ENCODE results near the gene EPO. TPM values are rescaled to one million over a fixed set of nuclear protein-coding genes. Genes with fewer than 3 reads are reported as not detected.

The EPO gene
- total RNA-seq, 2 experiments from 2014 or later: not detected

DNA sequence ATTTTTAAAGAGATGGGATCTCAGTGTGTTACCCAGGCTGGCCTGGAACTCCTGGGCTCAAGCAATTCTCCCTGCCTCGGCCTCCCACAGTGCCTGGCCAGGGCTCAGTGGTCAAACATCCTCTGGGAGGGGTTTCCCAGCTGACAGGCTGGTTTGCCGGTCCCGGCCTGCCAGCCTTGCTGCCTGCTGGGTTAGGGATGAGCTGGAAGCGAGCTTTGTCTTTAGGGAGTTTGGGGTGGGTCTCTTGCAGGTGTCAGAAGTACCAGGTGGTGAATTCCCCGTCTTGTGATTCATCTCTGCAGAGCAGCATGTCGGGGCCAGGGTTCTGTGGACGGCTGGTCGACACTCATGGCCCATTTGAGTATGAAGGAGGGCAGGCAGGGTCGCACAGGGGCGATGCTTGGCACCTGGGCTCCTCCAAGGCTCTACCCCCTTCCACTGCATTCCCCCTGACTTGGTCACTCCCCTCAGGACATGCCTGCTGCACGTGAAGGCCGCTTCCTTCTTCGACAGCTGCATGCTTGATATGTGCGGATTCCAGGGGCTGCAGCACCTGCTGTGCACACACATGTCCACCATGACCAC lies 43.4 kb downstream of the EPO start:
- Mint-ChIP-seq H3K4me1 (ENCODE audit: low read depth) (no peaks in the 10 kb centered on the region), H3K36me3 (ENCODE audit: low read depth) (no peaks in the 10 kb centered on the region), H3K4me3 (no peak overlapping the region), H3K27me3 (no peaks in the 10 kb centered on the region), H3K9me3 (no peaks in the 10 kb centered on the region), H3K27ac (no peak overlapping the region)
- Histone ChIP-seq H3K4me3 (ENCODE audit: low read length) (no peak overlapping the region), H3K27ac (ENCODE audit: low read depth in 1 of 2, low read length in 2 of 2) (no peak overlapping the region), H3K27me3 (ENCODE audit: control insufficient read depth in 1 of 2, insufficient read depth in 2 of 2, low read length in 2 of 2) (no peaks in the 10 kb centered on the region), H3K9me3 (ENCODE audit: control insufficient read depth in 1 of 2, insufficient read depth in 1 of 2, low read length in 2 of 2) (no peaks in the 10 kb centered on the region), H3K36me3 (ENCODE audit: insufficient read depth, low read length) (no peaks in the 10 kb centered on the region), H3K4me1 (ENCODE audit: insufficient read depth, low read length) (no peaks in the 10 kb centered on the region)
- ChIA-PET POLR2A (no interaction called here), CTCF (no interaction called here)
- intact Hi-C loops (cut with DNase I, micrococcal nuclease): no loop called here
- TF ChIP-seq, protein P1, sequence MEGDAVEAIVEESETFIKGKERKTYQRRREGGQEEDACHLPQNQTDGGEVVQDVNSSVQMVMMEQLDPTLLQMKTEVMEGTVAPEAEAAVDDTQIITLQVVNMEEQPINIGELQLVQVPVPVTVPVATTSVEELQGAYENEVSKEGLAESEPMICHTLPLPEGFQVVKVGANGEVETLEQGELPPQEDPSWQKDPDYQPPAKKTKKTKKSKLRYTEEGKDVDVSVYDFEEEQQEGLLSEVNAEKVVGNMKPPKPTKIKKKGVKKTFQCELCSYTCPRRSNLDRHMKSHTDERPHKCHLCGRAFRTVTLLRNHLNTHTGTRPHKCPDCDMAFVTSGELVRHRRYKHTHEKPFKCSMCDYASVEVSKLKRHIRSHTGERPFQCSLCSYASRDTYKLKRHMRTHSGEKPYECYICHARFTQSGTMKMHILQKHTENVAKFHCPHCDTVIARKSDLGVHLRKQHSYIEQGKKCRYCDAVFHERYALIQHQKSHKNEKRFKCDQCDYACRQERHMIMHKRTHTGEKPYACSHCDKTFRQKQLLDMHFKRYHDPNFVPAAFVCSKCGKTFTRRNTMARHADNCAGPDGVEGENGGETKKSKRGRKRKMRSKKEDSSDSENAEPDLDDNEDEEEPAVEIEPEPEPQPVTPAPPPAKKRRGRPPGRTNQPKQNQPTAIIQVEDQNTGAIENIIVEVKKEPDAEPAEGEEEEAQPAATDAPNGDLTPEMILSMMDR (IDR thresholded peaks at IDR 0.05): no peak
- no peak for DNase-seq
- ATAC-seq (ENCODE audit: poor library complexity): no peak

DNA sequence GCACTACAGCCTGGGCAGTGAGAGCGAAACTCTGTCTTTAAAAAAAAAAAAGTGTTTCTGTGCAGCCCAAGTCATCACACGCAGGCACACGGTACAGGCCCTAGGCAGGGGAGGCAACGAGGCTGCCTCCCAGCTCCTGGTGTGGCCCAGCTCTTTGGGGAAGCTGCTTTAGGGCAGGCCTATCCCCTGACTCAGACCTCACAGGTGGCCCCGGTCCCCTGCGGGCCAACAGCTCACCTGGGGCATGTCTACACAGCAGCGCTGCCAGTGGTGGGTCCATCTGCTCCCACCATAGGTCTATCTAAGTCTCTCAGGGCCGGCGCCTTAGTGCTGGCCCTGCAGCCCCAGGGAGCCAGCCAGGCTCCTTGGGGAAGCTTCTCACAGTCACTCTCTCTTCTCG lies 44.6 kb downstream of the EPO start:
- CTCF ChIA-PET: interaction anchor here (0.6 to 0.9 kb wide), 2 partner anchors 48 to 107 kb away, joined by 3 read pairs; no protein-coding TSS in a partner anchor
- TF ChIP-seq, protein P1 (IDR thresholded peaks at IDR 0.05): no peak
- DNase-seq (no peak), ATAC-seq (ENCODE audit: poor library complexity) (no peak)
- no peaks in the 10 kb centered on the region for H3K4me1 Mint-ChIP-seq (ENCODE audit: low read depth)
- Histone ChIP-seq H3K27me3 (ENCODE audit: control insufficient read depth in 1 of 2, insufficient read depth in 2 of 2, low read length in 2 of 2) (no peaks in the 10 kb centered on the region), H3K4me3 (ENCODE audit: low read length) (no peak overlapping the region), H3K36me3 (ENCODE audit: insufficient read depth, low read length) (no peaks in the 10 kb centered on the region), H3K4me1 (ENCODE audit: insufficient read depth, low read length) (no peaks in the 10 kb centered on the region), H3K27ac (ENCODE audit: low read depth in 1 of 2, low read length in 2 of 2) (no peak overlapping the region), H3K9me3 (ENCODE audit: control insufficient read depth in 1 of 2, insufficient read depth in 1 of 2, low read length in 2 of 2) (no peaks in the 10 kb centered on the region)
- H3K27ac Mint-ChIP-seq: no peak overlapping the region
- intact Hi-C loops (cut with DNase I, micrococcal nuclease): no loop called here
- POLR2A ChIA-PET: no interaction called here
- H3K27me3 Mint-ChIP-seq: no peaks in the 10 kb centered on the region
- no peaks in the 10 kb centered on the region for H3K9me3 Mint-ChIP-seq
- no peaks in the 10 kb centered on the region for H3K36me3 Mint-ChIP-seq (ENCODE audit: low read depth)
- H3K4me3 Mint-ChIP-seq: no peak overlapping the region

DNA sequence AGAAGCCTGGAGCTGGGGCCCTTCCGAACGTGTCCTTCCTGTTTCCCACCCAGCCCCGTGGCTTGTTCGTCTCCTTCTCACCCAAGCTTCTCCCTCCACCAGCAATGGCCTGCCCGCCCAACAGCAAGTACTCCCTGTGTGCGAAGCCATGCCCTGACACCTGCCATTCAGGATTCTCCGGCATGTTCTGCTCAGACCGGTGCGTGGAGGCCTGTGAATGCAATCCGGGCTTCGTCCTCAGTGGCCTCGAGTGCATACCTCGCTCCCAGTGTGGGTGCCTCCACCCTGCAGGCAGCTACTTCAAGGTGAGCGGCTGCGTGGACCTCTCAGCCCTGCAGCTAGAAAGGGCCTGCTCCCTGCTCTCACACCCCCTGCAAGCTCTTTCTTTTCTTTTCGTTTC lies 45.0 kb downstream of the EPO start:
- no peaks in the 10 kb centered on the region for H3K36me3 ChIP-seq (ENCODE audit: insufficient read depth, low read length)
- H3K9me3 ChIP-seq (ENCODE audit: control insufficient read depth in 1 of 2, insufficient read depth in 1 of 2, low read length in 2 of 2): no peaks in the 10 kb centered on the region
- H3K4me1 ChIP-seq (ENCODE audit: insufficient read depth, low read length): no peaks in the 10 kb centered on the region
- DNase-seq (no peak), ATAC-seq (ENCODE audit: poor library complexity) (no peak)
- H3K4me1 Mint-ChIP-seq (ENCODE audit: low read depth): no peaks in the 10 kb centered on the region
- H3K27me3 Mint-ChIP-seq: no peaks in the 10 kb centered on the region
- CTCF ChIA-PET: interaction anchor here (0.9 kb wide), 1 partner anchor 49 kb away, joined by 3 read pairs; no protein-coding TSS in a partner anchor
- no peak overlapping the region for H3K27ac ChIP-seq (ENCODE audit: low read depth in 1 of 2, low read length in 2 of 2)
- TF ChIP-seq, protein P1 (IDR thresholded peaks at IDR 0.05): no peak
- intact Hi-C loops (cut with DNase I, micrococcal nuclease): no loop called here
- H3K27me3 ChIP-seq (ENCODE audit: control insufficient read depth in 1 of 2, insufficient read depth in 2 of 2, low read length in 2 of 2): no peaks in the 10 kb centered on the region
- no peak overlapping the region for H3K4me3 ChIP-seq (ENCODE audit: low read length)
- no peaks in the 10 kb centered on the region for H3K9me3 Mint-ChIP-seq
- no peaks in the 10 kb centered on the region for H3K36me3 Mint-ChIP-seq (ENCODE audit: low read depth)
- no peak overlapping the region for H3K27ac Mint-ChIP-seq
- POLR2A ChIA-PET: no interaction called here
- H3K4me3 Mint-ChIP-seq: no peak overlapping the region

Data from CD4-positive, alpha-beta T cell (primary cell).